Vagina (tissue), 2 donors: ENCODE data around the gene TCERG1.

Experiments
- POLR2A ChIP-seq, 2 donors: fragments of 450-650 bp; IDR thresholded peaks; one replicate each; pipeline ENCODE4 v1.6.1; 2017; ENCODE audit warnings: antibody characterized with exemption in 2 of 2, mild to moderate bottlenecking in 2 of 2, moderate library complexity in 2 of 2
- POLR2AphosphoS5 ChIP-seq, 2 donors: sonication (generic); formaldehyde crosslinking; IDR thresholded peaks; one replicate each; pipeline ENCODE4 v1.9.0; 2017; ENCODE audit warnings: antibody characterized with exemption in 2 of 2, mild to moderate bottlenecking in 2 of 2, low read depth in 1 of 2; ENCODE audit not compliant: insufficient read depth in 1 of 2
- TF ChIP-seq, protein P1 (sequence below), 3 experiments: fragments of 450-650 bp in 2 of 3; fragments of 200-600 bp in 1 of 3; sonication (generic) in 1 of 3; IDR thresholded peaks; one replicate each; pipeline ENCODE4 v1.5.1; 2017 to 2019; ENCODE audit warnings: antibody characterized with exemption in 3 of 3, mild to moderate bottlenecking in 2 of 3, moderate library complexity in 2 of 3

DNA sequence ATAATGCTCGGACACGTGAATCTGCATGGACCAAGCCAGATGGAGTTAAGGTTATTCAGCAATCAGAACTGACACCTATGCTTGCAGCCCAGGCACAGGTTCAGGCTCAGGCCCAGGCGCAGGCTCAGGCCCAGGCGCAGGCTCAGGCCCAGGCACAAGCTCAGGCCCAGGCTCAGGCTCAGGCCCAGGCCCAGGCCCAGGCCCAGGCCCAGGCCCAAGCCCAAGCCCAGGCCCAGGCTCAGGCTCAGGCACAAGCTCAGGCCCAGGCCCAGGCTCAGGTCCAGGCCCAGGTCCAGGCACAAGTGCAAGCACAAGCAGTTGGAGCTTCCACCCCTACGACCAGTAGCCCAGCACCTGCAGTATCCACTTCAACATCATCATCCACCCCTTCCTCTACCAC lies 11.8 kb downstream of the TCERG1 start:
- TF ChIP-seq POLR2A (IDR thresholded peaks at IDR 0.05) (no peak), POLR2AphosphoS5 (IDR thresholded peaks at IDR 0.05; ENCODE audit: insufficient read depth in 1 of 2, low read depth in 1 of 2) (no peak)
- TF ChIP-seq, protein P1, sequence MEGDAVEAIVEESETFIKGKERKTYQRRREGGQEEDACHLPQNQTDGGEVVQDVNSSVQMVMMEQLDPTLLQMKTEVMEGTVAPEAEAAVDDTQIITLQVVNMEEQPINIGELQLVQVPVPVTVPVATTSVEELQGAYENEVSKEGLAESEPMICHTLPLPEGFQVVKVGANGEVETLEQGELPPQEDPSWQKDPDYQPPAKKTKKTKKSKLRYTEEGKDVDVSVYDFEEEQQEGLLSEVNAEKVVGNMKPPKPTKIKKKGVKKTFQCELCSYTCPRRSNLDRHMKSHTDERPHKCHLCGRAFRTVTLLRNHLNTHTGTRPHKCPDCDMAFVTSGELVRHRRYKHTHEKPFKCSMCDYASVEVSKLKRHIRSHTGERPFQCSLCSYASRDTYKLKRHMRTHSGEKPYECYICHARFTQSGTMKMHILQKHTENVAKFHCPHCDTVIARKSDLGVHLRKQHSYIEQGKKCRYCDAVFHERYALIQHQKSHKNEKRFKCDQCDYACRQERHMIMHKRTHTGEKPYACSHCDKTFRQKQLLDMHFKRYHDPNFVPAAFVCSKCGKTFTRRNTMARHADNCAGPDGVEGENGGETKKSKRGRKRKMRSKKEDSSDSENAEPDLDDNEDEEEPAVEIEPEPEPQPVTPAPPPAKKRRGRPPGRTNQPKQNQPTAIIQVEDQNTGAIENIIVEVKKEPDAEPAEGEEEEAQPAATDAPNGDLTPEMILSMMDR (IDR thresholded peaks at IDR 0.05), result no peak
